ENCODE data around the gene WWOX. TPM values are rescaled to one million over a fixed set of nuclear protein-coding genes. Genes with fewer than 3 reads are reported as not detected.

Gene WWOX
- total RNA-seq, 5 donors from 2014 or later (not counting 1 experiment from before 2014, with no cell fraction given): 21.2 to 26.0 (median 22.6) TPM

DNA sequence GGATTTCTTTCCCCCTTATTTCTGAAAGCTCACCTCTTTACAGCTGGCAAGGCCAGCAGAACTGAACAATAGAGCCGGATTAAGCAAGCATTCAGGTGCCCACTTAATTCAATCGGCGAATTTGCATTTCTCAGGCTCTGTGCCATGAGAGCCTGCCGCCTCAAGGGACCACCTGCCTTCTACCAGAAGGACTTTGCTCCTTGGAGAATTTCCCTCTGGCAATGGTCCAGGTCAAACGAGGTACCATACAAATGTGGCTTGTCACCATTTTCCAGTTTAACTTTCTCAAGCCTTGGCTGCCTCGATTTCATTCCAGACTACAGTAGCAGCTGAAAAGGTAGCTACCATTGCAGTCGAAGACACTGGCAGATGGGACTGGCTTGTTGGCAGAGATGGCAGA is 967.1 kb downstream of the WWOX start:
- Mint-ChIP-seq H3K27ac (no peak overlapping the region), H3K27me3 (peaks cover 0 to 1% of the 10 kb centered on the region in 2 donors), H3K4me1 (peaks cover 0 to 11% (median 9%) of the 10 kb centered on the region in 3 donors), H3K36me3 (no peaks in the 10 kb centered on the region), H3K4me3 (no peak overlapping the region), H3K9me3 (no peaks in the 10 kb centered on the region)
- DNase-seq (no peak), ATAC-seq (replicated peaks in 1 of 4) (no peak)
- Histone ChIP-seq H3K4me1 (ENCODE audit: control insufficient read depth in 1 of 2, extremely low read depth in 1 of 2, insufficient read depth in 2 of 2, low read length in 2 of 2) (no peaks in the 10 kb centered on the region), H3K4me3 (ENCODE audit: control insufficient read depth in 1 of 2, extremely low read depth in 1 of 2, low read length in 1 of 2) (no peak overlapping the region), H3K27ac (ENCODE audit: low read length) (no peak overlapping the region), H3K9me3 (no peaks in the 10 kb centered on the region), H3K27me3 (replicated peaks in 1 of 2; ENCODE audit: control insufficient read depth in 2 of 2, extremely low read depth in 1 of 2, insufficient read depth in 2 of 2, low read length in 1 of 2) (no peaks in the 10 kb centered on the region), H3K36me3 (ENCODE audit: control insufficient read depth in 2 of 2, extremely low read depth in 1 of 2, insufficient read depth in 1 of 2, low read length in 1 of 2) (no peaks in the 10 kb centered on the region)
- CTCF ChIA-PET: interaction anchor here in 1 of 2 donors (0.6 kb wide), 1 partner anchor 162 kb away, joined by 3 read pairs; no protein-coding TSS in a partner anchor
- POLR2A ChIA-PET: no interaction called here
- WGBS (ENCODE audit: insufficient coverage): 90% methylated on average over 7 of the region's 7 CpGs

DNA sequence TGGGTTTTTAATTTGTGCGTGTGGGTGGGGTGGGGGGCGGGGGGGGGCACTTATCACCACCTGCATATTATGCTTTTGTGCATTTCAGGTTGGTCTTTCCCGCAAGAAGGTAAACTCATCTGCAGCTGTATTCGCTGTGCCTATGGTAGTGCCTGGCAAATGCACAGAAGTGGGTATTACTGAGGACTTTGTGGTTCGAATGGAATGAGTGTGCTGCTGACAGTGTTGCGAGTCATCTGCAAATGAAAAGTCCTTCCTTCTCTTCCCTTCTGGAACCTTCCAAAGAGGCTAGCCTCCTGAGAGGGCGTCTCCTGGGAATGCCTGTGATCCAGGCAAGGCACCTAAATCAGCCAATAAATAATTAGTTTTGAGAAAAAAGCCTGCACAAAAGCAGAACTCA is 968.1 kb downstream of the WWOX start:
- Mint-ChIP-seq H3K4me1 (peaks cover 0 to 14% (median 12%) of the 10 kb centered on the region in 3 donors), H3K27me3 (no peaks in the 10 kb centered on the region), H3K4me3 (no peak overlapping the region), H3K36me3 (no peaks in the 10 kb centered on the region), H3K27ac (no peak overlapping the region), H3K9me3 (no peaks in the 10 kb centered on the region)
- 53% methylated on average over 2 of the region's 7 CpGs for WGBS (ENCODE audit: insufficient coverage)
- ATAC-seq (replicated peaks in 1 of 4) (no peak), DNase-seq (no peak)
- no peak overlapping the region for H3K4me3 ChIP-seq (ENCODE audit: control insufficient read depth in 1 of 2, extremely low read depth in 1 of 2, low read length in 1 of 2)
- CTCF ChIA-PET: interaction anchor here in 1 of 2 donors (0.6 kb wide), 1 partner anchor 924 kb away, joined by 3 read pairs; no protein-coding TSS in a partner anchor
- POLR2A ChIA-PET: no interaction called here
- H3K27me3 ChIP-seq (replicated peaks in 1 of 2; ENCODE audit: control insufficient read depth in 2 of 2, extremely low read depth in 1 of 2, insufficient read depth in 2 of 2, low read length in 1 of 2): no peaks in the 10 kb centered on the region
- H3K27ac ChIP-seq (ENCODE audit: low read length): no peak overlapping the region
- no peaks in the 10 kb centered on the region for H3K9me3 ChIP-seq
- no peaks in the 10 kb centered on the region for H3K4me1 ChIP-seq (ENCODE audit: control insufficient read depth in 1 of 2, extremely low read depth in 1 of 2, insufficient read depth in 2 of 2, low read length in 2 of 2)
- no peaks in the 10 kb centered on the region for H3K36me3 ChIP-seq (ENCODE audit: control insufficient read depth in 2 of 2, extremely low read depth in 1 of 2, insufficient read depth in 1 of 2, low read length in 1 of 2)

DNA sequence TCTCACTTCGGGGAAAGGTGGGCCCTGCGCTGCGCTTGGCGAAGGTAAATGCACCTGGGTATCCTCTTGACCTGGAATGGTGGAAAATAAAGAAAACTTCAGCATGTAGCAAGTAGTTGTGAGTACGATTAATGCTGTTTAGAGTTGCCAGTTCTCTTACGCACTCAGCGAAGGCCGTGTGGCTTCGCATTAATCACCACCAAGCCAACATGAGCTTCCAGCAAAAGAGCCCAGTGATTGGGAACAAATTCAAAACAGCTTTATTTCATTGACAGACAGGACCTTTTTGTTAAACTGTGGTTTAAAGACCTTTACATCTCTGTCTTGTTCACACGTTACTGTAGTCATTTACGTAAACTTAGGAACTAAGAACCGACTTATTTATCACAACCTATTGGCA is 969.7 kb downstream of the WWOX start:
- DNase-seq: no peak
- Mint-ChIP-seq H3K4me1 (peaks cover 7 to 24% (median 19%) of the 10 kb centered on the region in 3 donors), H3K9me3 (no peaks in the 10 kb centered on the region), H3K4me3 (no peak overlapping the region), H3K36me3 (no peaks in the 10 kb centered on the region), H3K27me3 (peaks cover 0 to 2% of the 10 kb centered on the region in 2 donors), H3K27ac (no peak overlapping the region)
- no peaks in the 10 kb centered on the region for H3K9me3 ChIP-seq
- H3K4me1 ChIP-seq (ENCODE audit: control insufficient read depth in 1 of 2, extremely low read depth in 1 of 2, insufficient read depth in 2 of 2, low read length in 2 of 2): peaks cover 0 to under 1% of the 10 kb centered on the region in 2 experiments
- CTCF ChIA-PET: no interaction called here
- POLR2A ChIA-PET: no interaction called here
- H3K27ac ChIP-seq (ENCODE audit: low read length): no peak overlapping the region
- no peak overlapping the region for H3K4me3 ChIP-seq (ENCODE audit: control insufficient read depth in 1 of 2, extremely low read depth in 1 of 2, low read length in 1 of 2)
- no peak for ATAC-seq (replicated peaks in 1 of 4)
- H3K36me3 ChIP-seq (ENCODE audit: control insufficient read depth in 2 of 2, extremely low read depth in 1 of 2, insufficient read depth in 1 of 2, low read length in 1 of 2): no peaks in the 10 kb centered on the region
- 96% methylated on average over 7 of the region's 12 CpGs for WGBS (ENCODE audit: insufficient coverage)
- no peaks in the 10 kb centered on the region for H3K27me3 ChIP-seq (replicated peaks in 1 of 2; ENCODE audit: control insufficient read depth in 2 of 2, extremely low read depth in 1 of 2, insufficient read depth in 2 of 2, low read length in 1 of 2)

DNA sequence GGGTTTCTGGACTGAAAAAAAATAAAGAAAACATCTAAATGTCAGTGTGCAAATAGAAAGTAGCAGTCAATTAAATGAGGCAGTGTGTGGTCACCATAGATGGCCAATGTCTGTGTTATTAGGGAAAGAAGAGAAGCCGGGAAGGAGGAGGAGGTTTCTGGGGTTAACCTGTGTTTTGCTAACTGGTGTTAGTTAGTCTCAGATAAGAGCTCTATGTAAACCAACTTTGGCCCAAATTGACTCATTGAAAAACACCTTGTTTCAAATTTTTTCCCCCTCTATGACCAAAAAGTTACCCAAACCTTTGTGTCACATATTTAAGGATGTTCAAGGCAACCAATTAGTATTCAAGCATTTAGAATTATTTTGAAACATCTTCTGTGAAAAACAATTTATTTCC is 970.2 kb downstream of the WWOX start:
- peaks cover 0 to 5% of the 10 kb centered on the region in 2 experiments for H3K4me1 ChIP-seq (ENCODE audit: control insufficient read depth in 1 of 2, extremely low read depth in 1 of 2, insufficient read depth in 2 of 2, low read length in 2 of 2)
- CTCF ChIA-PET: no interaction called here
- ATAC-seq (replicated peaks in 1 of 4): no peak
- no peak overlapping the region for H3K4me3 Mint-ChIP-seq
- peaks cover 0 to 2% of the 10 kb centered on the region in 2 donors for H3K27me3 Mint-ChIP-seq
- POLR2A ChIA-PET: no interaction called here
- no peak overlapping the region for H3K27ac ChIP-seq (ENCODE audit: low read length)
- no peak for DNase-seq
- no peaks in the 10 kb centered on the region for H3K36me3 Mint-ChIP-seq
- H3K27me3 ChIP-seq (replicated peaks in 1 of 2; ENCODE audit: control insufficient read depth in 2 of 2, extremely low read depth in 1 of 2, insufficient read depth in 2 of 2, low read length in 1 of 2): no peaks in the 10 kb centered on the region
- no CpG with 5 or more reads among the region's 1 CpG for WGBS (ENCODE audit: insufficient coverage)
- no peaks in the 10 kb centered on the region for H3K36me3 ChIP-seq (ENCODE audit: control insufficient read depth in 2 of 2, extremely low read depth in 1 of 2, insufficient read depth in 1 of 2, low read length in 1 of 2)
- peaks cover 8 to 27% (median 22%) of the 10 kb centered on the region in 3 donors for H3K4me1 Mint-ChIP-seq
- H3K4me3 ChIP-seq (ENCODE audit: control insufficient read depth in 1 of 2, extremely low read depth in 1 of 2, low read length in 1 of 2): no peak overlapping the region
- no peaks in the 10 kb centered on the region for H3K9me3 Mint-ChIP-seq
- no peak overlapping the region for H3K27ac Mint-ChIP-seq
- no peaks in the 10 kb centered on the region for H3K9me3 ChIP-seq

GRCh38 chr16:79071424-79071823 is 972.0 kb downstream of the WWOX start:
- Mint-ChIP-seq H3K4me1 (peaks cover 20 to 38% (median 34%) of the 10 kb centered on the region in 3 donors), H3K36me3 (no peaks in the 10 kb centered on the region), H3K27me3 (peaks cover 0 to 6% of the 10 kb centered on the region in 2 donors), H3K9me3 (no peaks in the 10 kb centered on the region), H3K4me3 (no peak overlapping the region), H3K27ac (no peak overlapping the region)
- no peak overlapping the region for H3K4me3 ChIP-seq (ENCODE audit: control insufficient read depth in 1 of 2, extremely low read depth in 1 of 2, low read length in 1 of 2)
- ChIA-PET POLR2A (no interaction called here), CTCF (no interaction called here)
- no peak overlapping the region for H3K27ac ChIP-seq (ENCODE audit: low read length)
- WGBS (ENCODE audit: insufficient coverage): 90% methylated on average over 2 of the region's 4 CpGs
- peaks cover 0 to 2% of the 10 kb centered on the region in 2 experiments for H3K27me3 ChIP-seq (replicated peaks in 1 of 2; ENCODE audit: control insufficient read depth in 2 of 2, extremely low read depth in 1 of 2, insufficient read depth in 2 of 2, low read length in 1 of 2)
- no peaks in the 10 kb centered on the region for H3K9me3 ChIP-seq
- peaks cover 0 to 10% of the 10 kb centered on the region in 2 experiments for H3K4me1 ChIP-seq (ENCODE audit: control insufficient read depth in 1 of 2, extremely low read depth in 1 of 2, insufficient read depth in 2 of 2, low read length in 2 of 2)
- no peak for ATAC-seq (replicated peaks in 1 of 4)
- DNase-seq: no peak
- H3K36me3 ChIP-seq (ENCODE audit: control insufficient read depth in 2 of 2, extremely low read depth in 1 of 2, insufficient read depth in 1 of 2, low read length in 1 of 2): no peaks in the 10 kb centered on the region

DNA sequence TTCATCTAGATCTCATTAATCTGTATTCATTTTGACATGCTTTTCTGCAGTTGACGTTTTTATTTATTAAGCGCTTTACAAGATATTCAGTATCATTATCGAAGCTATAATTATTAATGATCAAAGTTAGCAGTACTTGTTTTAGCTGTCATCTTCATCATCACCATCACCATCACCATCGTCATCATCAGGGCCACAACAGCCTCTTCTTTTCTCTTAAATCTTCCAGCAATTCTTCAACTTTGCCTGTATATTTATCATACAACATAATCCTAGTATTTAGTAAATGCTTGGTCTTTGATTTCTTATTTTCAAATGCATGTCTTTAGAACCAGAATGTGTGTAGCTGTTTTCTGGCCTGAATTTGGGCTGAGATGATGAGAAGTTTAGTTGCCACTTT is 973.1 kb downstream of the WWOX start:
- no peak for ATAC-seq (replicated peaks in 1 of 4)
- Histone ChIP-seq H3K9me3 (no peaks in the 10 kb centered on the region), H3K4me3 (ENCODE audit: control insufficient read depth in 1 of 2, extremely low read depth in 1 of 2, low read length in 1 of 2) (no peak overlapping the region), H3K4me1 (ENCODE audit: control insufficient read depth in 1 of 2, extremely low read depth in 1 of 2, insufficient read depth in 2 of 2, low read length in 2 of 2) (peaks cover 3 to 10% of the 10 kb centered on the region in 2 experiments), H3K27me3 (replicated peaks in 1 of 2; ENCODE audit: control insufficient read depth in 2 of 2, extremely low read depth in 1 of 2, insufficient read depth in 2 of 2, low read length in 1 of 2) (peaks cover 0 to 3% of the 10 kb centered on the region in 2 experiments), H3K36me3 (ENCODE audit: control insufficient read depth in 2 of 2, extremely low read depth in 1 of 2, insufficient read depth in 1 of 2, low read length in 1 of 2) (no peaks in the 10 kb centered on the region), H3K27ac (ENCODE audit: low read length) (no peak overlapping the region)
- Mint-ChIP-seq H3K36me3 (no peaks in the 10 kb centered on the region), H3K27ac (no peak overlapping the region), H3K27me3 (peaks cover 0 to 6% of the 10 kb centered on the region in 2 donors), H3K9me3 (no peaks in the 10 kb centered on the region), H3K4me3 (no peak overlapping the region), H3K4me1 (peaks cover 21 to 39% (median 38%) of the 10 kb centered on the region in 3 donors)
- ChIA-PET CTCF (no interaction called here), POLR2A (no interaction called here)
- no peak for DNase-seq
- 100% methylated on average over 2 of the region's 4 CpGs for WGBS (ENCODE audit: insufficient coverage)

- ATAC-seq (replicated peaks in 1 of 4) (no peak), DNase-seq (no peak)
- H3K36me3 Mint-ChIP-seq: no peaks in the 10 kb centered on the region
- Histone ChIP-seq H3K27me3 (replicated peaks in 1 of 2; ENCODE audit: control insufficient read depth in 2 of 2, extremely low read depth in 1 of 2, insufficient read depth in 2 of 2, low read length in 1 of 2) (peaks cover 0 to 3% of the 10 kb centered on the region in 2 experiments), H3K4me1 (ENCODE audit: control insufficient read depth in 1 of 2, extremely low read depth in 1 of 2, insufficient read depth in 2 of 2, low read length in 2 of 2) (peaks cover 7 to 10% of the 10 kb centered on the region in 2 experiments), H3K9me3 (no peaks in the 10 kb centered on the region), H3K27ac (ENCODE audit: low read length) (no peak overlapping the region), H3K4me3 (ENCODE audit: control insufficient read depth in 1 of 2, extremely low read depth in 1 of 2, low read length in 1 of 2) (peak overlapping the region in 1 of 2 donors; percentile 19), H3K36me3 (ENCODE audit: control insufficient read depth in 2 of 2, extremely low read depth in 1 of 2, insufficient read depth in 1 of 2, low read length in 1 of 2) (no peaks in the 10 kb centered on the region)
- peaks cover 0 to 6% of the 10 kb centered on the region in 2 donors for H3K27me3 Mint-ChIP-seq
- CTCF ChIA-PET: no interaction called here
- H3K9me3 Mint-ChIP-seq: no peaks in the 10 kb centered on the region
- no CpG with 5 or more reads among the region's 4 CpGs for whole genome bisulfite sequencing (ENCODE audit: insufficient coverage)
- H3K27ac Mint-ChIP-seq: peak overlapping the region in 1 of 2 donors; percentile 44
- peak overlapping the region; percentile 55 to 67 (median 58) for H3K4me3 Mint-ChIP-seq
- H3K4me1 Mint-ChIP-seq: peaks cover 21 to 49% (median 42%) of the 10 kb centered on the region in 3 donors
- POLR2A ChIA-PET: no interaction called here
Measured at GRCh38 chr16:79073566-79073965, 974.1 kb downstream of the WWOX start.
